GM23338 (cell line): Measurements from ENCODE around the gene TRAPPC2. TPM values are rescaled to one million over a fixed set of nuclear protein-coding genes. Genes with fewer than 3 reads are reported as not detected.

Experiments
- ATAC-seq: fragments of 200-7000 bp; cut with Tn5 transposase; 3 replicates; pipeline ENCODE4 v1.9.1; 2020
- DNase-seq: peaks from one replicate; pipeline ENCODE4 v3.0.0-alpha.2; 2015; ENCODE audit warnings: low spot score
- H2AFZ ChIP-seq: fragments of 200-600 bp; sonication (generic); 2 replicates; pipeline ENCODE4 v1.8.0; 2016; ENCODE audit warnings: antibody characterized with exemption, mild to moderate bottlenecking, moderate library complexity
- H3F3A ChIP-seq: fragments of 200-600 bp; sonication (generic); replicated peaks from 2 replicates; pipeline ENCODE4 v1.8.0; 2017; ENCODE audit warnings: antibody characterized with exemption, mixed run types, low read depth
- H3K27ac ChIP-seq: fragments of 200-600 bp; sonication (generic); 2 replicates; pipeline ENCODE4 v1.6.1; 2016; ENCODE audit warnings: low read depth
- H3K27me3 ChIP-seq: fragments of 200-600 bp; sonication (generic); 2 replicates; pipeline ENCODE4 v1.8.0; 2016; ENCODE audit warnings: mild to moderate bottlenecking, mixed run types, moderate library complexity; ENCODE audit not compliant: insufficient read depth
- H3K36me3 ChIP-seq: fragments of 200-600 bp; sonication (generic); 2 replicates; pipeline ENCODE4 v1.8.0; 2016; ENCODE audit warnings: mild to moderate bottlenecking; ENCODE audit not compliant: insufficient read depth
- H3K4me1 ChIP-seq: fragments of 200-600 bp; sonication (generic); 2 replicates; pipeline ENCODE4 v1.8.0; 2016; ENCODE audit warnings: mild to moderate bottlenecking, moderate library complexity; ENCODE audit not compliant: insufficient read depth
- H3K4me2 ChIP-seq: fragments of 200-600 bp; sonication (generic); 2 replicates; pipeline ENCODE4 v1.7.1; 2017; ENCODE audit warnings: mixed run types
- H3K4me3 ChIP-seq: fragments of 200-600 bp; sonication (generic); 2 replicates; pipeline ENCODE4 v1.6.1; 2016; ENCODE audit warnings: mixed run types
- H3K79me2 ChIP-seq: fragments of 200-600 bp; sonication (generic); replicated peaks from 2 replicates; pipeline ENCODE4 v1.8.0; 2017; ENCODE audit warnings: mild to moderate bottlenecking; ENCODE audit not compliant: insufficient read depth
- H3K9me2 ChIP-seq: fragments of 200-600 bp; sonication (generic); 2 replicates; pipeline ENCODE4 v1.8.0; 2017; ENCODE audit not compliant: insufficient read depth
- H4K20me1 ChIP-seq: fragments of 200-600 bp; sonication (generic); replicated peaks from 2 replicates; pipeline ENCODE4 v1.8.0; 2017; ENCODE audit warnings: mild to moderate bottlenecking; ENCODE audit not compliant: insufficient read depth
- H3K27ac Mint-ChIP-seq: 2 replicates; pipeline ENCODE4 v1.8.0; 2020; ENCODE audit warnings: inconsistent platforms, mild to moderate bottlenecking, moderate library complexity, mixed read lengths
- H3K27me3 Mint-ChIP-seq: 3 replicates; pipeline ENCODE4 v1.8.0; 2022; ENCODE audit warnings: low read depth, mild to moderate bottlenecking, moderate library complexity, mixed read lengths, inconsistent platforms; ENCODE audit not compliant: insufficient read depth, poor library complexity
- H3K36me3 Mint-ChIP-seq: 3 replicates; pipeline ENCODE4 v1.8.0; 2021; ENCODE audit warnings: low read depth, mild to moderate bottlenecking, inconsistent platforms, moderate library complexity, mixed read lengths
- H3K4me1 Mint-ChIP-seq: 3 replicates; pipeline ENCODE4 v1.8.0; 2020; ENCODE audit warnings: mild to moderate bottlenecking, inconsistent platforms, mixed read lengths
- H3K4me3 Mint-ChIP-seq: 3 replicates; pipeline ENCODE4 v1.8.0; 2021; ENCODE audit warnings: moderate library complexity, mild to moderate bottlenecking, inconsistent platforms, mixed read lengths
- H3K9me3 Mint-ChIP-seq: 3 replicates; pipeline ENCODE4 v1.8.0; 2020; ENCODE audit warnings: moderate library complexity, mild to moderate bottlenecking, inconsistent platforms, mixed read lengths
- CREB1 ChIP-seq: fragments of 250-450 bp; sonication (Bioruptor Pico); IDR thresholded peaks from 2 replicates; pipeline ENCODE4 v1.5.0; 2020; ENCODE audit warnings: low read depth, mild to moderate bottlenecking, moderate library complexity
- EZH2 ChIP-seq: fragments of 200-600 bp; sonication (generic); IDR thresholded peaks from one replicate; pipeline ENCODE4 v1.8.0; 2017; ENCODE audit warnings: antibody characterized with exemption, mild to moderate bottlenecking, low read depth; ENCODE audit not compliant: unreplicated experiment
- EZH2phosphoT487 ChIP-seq: fragments of 200-600 bp; sonication (generic); IDR thresholded peaks from one replicate; pipeline ENCODE4 v1.8.1; 2018; ENCODE audit warnings: antibody characterized with exemption; ENCODE audit not compliant: unreplicated experiment
- JUNB ChIP-seq: IDR thresholded peaks from one replicate; pipeline ENCODE4 v1.6.1; 2016; ENCODE audit warnings: antibody characterized with exemption; ENCODE audit not compliant: unreplicated experiment
- NANOG ChIP-seq: IDR thresholded peaks from 2 replicates; pipeline ENCODE4 v1.6.1; 2016; ENCODE audit warnings: antibody characterized with exemption, borderline replicate concordance
- POLR2AphosphoS5 ChIP-seq: IDR thresholded peaks from 2 replicates; pipeline ENCODE4 v1.6.1; 2016; ENCODE audit warnings: antibody characterized with exemption, low read depth
- STAT1 ChIP-seq: IDR thresholded peaks from one replicate; pipeline ENCODE4 v1.6.1; 2016; ENCODE audit warnings: antibody characterized with exemption; ENCODE audit not compliant: unreplicated experiment
- ZNF114 ChIP-seq: fragments of 250-450 bp; sonication (Bioruptor Pico); IDR thresholded peaks from 2 replicates; pipeline ENCODE4 v1.5.0; 2020; ENCODE audit warnings: mild to moderate bottlenecking, moderate library complexity
- ZNF331 ChIP-seq: fragments of 250-450 bp; sonication (Bioruptor Pico); IDR thresholded peaks from 2 replicates; pipeline ENCODE4 v1.5.0; 2020; ENCODE audit warnings: low read depth, mild to moderate bottlenecking, moderate library complexity
- polyA plus RNA-seq: library from polyadenylated mRNA; unstranded; fragments of >200 nt; fragmentation: Nextera tagmentation; extraction: Ambion mirVana; gene quantifications from 2 replicates; pipeline ENCODE4 v1.2.1, GENCODE V29; 2016
- total RNA-seq: library from RNA; depleted of rRNA; stranded (reverse); fragments of >200 nt; shearing (Covaris generic); gene quantifications from 2 replicates; pipeline ENCODE4 v1.2.3, GENCODE V29; 2014
- TF ChIP-seq, protein P1 (sequence below): IDR thresholded peaks from one replicate; pipeline ENCODE4 v1.6.1; 2018; ENCODE audit warnings: antibody characterized with exemption; ENCODE audit not compliant: unreplicated experiment
- TF ChIP-seq, protein P2 (sequence below): IDR thresholded peaks from 2 replicates; pipeline ENCODE4 v1.6.1; 2016; ENCODE audit warnings: antibody characterized with exemption
- TF ChIP-seq, protein P3 (sequence below), 2 experiments: fragments of 200-600 bp in 1 of 2; sonication (generic) in 1 of 2; conservative IDR thresholded peaks; 2 replicates each; pipeline versions ENCODE4 v1.5.1 to v1.6.1; 2016 to 2017; ENCODE audit warnings: antibody characterized with exemption in 2 of 2, low read depth in 2 of 2, mild to moderate bottlenecking in 2 of 2, moderate library complexity in 1 of 2
- TF ChIP-seq, protein P4 (sequence below): fragments of 250-450 bp; sonication (Bioruptor Pico); IDR thresholded peaks from 2 replicates; pipeline ENCODE4 v1.5.0; 2020; ENCODE audit warnings: mild to moderate bottlenecking, moderate library complexity

TRAPPC2 gene
- total and polyA plus RNA-seq, 2 experiments from 2014 or later = 11.7 to 14.6 TPM

DNA sequence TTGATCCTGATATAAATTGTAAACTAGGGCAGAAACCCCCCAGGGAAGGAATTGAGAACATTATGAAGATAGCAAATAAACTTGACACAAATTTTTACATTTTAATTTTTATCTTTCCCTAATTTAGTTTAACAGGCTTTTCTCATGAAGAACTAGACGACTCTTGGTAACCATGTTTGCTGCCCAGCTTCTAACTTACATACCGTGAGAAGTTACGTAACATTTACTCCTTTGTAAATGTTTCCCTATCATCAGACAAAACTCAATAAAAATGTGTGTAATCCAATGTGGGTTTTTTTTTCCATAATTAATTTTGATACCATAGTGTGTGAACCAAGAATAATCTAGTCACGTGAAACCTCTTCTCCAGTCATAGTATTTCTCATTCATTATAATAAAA is 34.5 kb upstream of the TRAPPC2 start:
- Histone ChIP-seq H3K9me2 (no peaks in the 10 kb centered on the region), H3K79me2 (no peaks in the 10 kb centered on the region), H3K4me1 (peaks cover 4% of the 10 kb centered on the region; the same call in 1 of the 2 replicates), H3K4me3 (no peak overlapping the region), H4K20me1 (no peaks in the 10 kb centered on the region), H2AFZ (no peak overlapping the region), H3K27ac (no peak overlapping the region), H3F3A (no peaks in the 10 kb centered on the region), H3K27me3 (no peaks in the 10 kb centered on the region), H3K4me2 (no peak overlapping the region), H3K36me3 (peaks cover 6% of the 10 kb centered on the region; the same call in 1 of the 2 replicates)
- DNase-seq (no peak), ATAC-seq (no peak)
- TF ChIP-seq ZNF114 (CRISPR knock-in tag) (no peak), CREB1 (CRISPR knock-in tag) (no peak), JUNB (no peak), ZNF331 (CRISPR knock-in tag) (no peak), EZH2phosphoT487 (no peak), POLR2AphosphoS5 (no peak), NANOG (no peak), EZH2 (no peak), STAT1 (no peak)
- TF ChIP-seq, protein P1, sequence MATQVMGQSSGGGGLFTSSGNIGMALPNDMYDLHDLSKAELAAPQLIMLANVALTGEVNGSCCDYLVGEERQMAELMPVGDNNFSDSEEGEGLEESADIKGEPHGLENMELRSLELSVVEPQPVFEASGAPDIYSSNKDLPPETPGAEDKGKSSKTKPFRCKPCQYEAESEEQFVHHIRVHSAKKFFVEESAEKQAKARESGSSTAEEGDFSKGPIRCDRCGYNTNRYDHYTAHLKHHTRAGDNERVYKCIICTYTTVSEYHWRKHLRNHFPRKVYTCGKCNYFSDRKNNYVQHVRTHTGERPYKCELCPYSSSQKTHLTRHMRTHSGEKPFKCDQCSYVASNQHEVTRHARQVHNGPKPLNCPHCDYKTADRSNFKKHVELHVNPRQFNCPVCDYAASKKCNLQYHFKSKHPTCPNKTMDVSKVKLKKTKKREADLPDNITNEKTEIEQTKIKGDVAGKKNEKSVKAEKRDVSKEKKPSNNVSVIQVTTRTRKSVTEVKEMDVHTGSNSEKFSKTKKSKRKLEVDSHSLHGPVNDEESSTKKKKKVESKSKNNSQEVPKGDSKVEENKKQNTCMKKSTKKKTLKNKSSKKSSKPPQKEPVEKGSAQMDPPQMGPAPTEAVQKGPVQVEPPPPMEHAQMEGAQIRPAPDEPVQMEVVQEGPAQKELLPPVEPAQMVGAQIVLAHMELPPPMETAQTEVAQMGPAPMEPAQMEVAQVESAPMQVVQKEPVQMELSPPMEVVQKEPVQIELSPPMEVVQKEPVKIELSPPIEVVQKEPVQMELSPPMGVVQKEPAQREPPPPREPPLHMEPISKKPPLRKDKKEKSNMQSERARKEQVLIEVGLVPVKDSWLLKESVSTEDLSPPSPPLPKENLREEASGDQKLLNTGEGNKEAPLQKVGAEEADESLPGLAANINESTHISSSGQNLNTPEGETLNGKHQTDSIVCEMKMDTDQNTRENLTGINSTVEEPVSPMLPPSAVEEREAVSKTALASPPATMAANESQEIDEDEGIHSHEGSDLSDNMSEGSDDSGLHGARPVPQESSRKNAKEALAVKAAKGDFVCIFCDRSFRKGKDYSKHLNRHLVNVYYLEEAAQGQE = no peak
- TF ChIP-seq, protein P2, sequence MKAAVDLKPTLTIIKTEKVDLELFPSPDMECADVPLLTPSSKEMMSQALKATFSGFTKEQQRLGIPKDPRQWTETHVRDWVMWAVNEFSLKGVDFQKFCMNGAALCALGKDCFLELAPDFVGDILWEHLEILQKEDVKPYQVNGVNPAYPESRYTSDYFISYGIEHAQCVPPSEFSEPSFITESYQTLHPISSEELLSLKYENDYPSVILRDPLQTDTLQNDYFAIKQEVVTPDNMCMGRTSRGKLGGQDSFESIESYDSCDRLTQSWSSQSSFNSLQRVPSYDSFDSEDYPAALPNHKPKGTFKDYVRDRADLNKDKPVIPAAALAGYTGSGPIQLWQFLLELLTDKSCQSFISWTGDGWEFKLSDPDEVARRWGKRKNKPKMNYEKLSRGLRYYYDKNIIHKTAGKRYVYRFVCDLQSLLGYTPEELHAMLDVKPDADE = no peak
- TF ChIP-seq, protein P3, sequence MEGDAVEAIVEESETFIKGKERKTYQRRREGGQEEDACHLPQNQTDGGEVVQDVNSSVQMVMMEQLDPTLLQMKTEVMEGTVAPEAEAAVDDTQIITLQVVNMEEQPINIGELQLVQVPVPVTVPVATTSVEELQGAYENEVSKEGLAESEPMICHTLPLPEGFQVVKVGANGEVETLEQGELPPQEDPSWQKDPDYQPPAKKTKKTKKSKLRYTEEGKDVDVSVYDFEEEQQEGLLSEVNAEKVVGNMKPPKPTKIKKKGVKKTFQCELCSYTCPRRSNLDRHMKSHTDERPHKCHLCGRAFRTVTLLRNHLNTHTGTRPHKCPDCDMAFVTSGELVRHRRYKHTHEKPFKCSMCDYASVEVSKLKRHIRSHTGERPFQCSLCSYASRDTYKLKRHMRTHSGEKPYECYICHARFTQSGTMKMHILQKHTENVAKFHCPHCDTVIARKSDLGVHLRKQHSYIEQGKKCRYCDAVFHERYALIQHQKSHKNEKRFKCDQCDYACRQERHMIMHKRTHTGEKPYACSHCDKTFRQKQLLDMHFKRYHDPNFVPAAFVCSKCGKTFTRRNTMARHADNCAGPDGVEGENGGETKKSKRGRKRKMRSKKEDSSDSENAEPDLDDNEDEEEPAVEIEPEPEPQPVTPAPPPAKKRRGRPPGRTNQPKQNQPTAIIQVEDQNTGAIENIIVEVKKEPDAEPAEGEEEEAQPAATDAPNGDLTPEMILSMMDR (conservative IDR thresholded peaks at IDR 0.05; ENCODE audit: low read depth in 2 of 2) = no peak
- TF ChIP-seq, protein P4, sequence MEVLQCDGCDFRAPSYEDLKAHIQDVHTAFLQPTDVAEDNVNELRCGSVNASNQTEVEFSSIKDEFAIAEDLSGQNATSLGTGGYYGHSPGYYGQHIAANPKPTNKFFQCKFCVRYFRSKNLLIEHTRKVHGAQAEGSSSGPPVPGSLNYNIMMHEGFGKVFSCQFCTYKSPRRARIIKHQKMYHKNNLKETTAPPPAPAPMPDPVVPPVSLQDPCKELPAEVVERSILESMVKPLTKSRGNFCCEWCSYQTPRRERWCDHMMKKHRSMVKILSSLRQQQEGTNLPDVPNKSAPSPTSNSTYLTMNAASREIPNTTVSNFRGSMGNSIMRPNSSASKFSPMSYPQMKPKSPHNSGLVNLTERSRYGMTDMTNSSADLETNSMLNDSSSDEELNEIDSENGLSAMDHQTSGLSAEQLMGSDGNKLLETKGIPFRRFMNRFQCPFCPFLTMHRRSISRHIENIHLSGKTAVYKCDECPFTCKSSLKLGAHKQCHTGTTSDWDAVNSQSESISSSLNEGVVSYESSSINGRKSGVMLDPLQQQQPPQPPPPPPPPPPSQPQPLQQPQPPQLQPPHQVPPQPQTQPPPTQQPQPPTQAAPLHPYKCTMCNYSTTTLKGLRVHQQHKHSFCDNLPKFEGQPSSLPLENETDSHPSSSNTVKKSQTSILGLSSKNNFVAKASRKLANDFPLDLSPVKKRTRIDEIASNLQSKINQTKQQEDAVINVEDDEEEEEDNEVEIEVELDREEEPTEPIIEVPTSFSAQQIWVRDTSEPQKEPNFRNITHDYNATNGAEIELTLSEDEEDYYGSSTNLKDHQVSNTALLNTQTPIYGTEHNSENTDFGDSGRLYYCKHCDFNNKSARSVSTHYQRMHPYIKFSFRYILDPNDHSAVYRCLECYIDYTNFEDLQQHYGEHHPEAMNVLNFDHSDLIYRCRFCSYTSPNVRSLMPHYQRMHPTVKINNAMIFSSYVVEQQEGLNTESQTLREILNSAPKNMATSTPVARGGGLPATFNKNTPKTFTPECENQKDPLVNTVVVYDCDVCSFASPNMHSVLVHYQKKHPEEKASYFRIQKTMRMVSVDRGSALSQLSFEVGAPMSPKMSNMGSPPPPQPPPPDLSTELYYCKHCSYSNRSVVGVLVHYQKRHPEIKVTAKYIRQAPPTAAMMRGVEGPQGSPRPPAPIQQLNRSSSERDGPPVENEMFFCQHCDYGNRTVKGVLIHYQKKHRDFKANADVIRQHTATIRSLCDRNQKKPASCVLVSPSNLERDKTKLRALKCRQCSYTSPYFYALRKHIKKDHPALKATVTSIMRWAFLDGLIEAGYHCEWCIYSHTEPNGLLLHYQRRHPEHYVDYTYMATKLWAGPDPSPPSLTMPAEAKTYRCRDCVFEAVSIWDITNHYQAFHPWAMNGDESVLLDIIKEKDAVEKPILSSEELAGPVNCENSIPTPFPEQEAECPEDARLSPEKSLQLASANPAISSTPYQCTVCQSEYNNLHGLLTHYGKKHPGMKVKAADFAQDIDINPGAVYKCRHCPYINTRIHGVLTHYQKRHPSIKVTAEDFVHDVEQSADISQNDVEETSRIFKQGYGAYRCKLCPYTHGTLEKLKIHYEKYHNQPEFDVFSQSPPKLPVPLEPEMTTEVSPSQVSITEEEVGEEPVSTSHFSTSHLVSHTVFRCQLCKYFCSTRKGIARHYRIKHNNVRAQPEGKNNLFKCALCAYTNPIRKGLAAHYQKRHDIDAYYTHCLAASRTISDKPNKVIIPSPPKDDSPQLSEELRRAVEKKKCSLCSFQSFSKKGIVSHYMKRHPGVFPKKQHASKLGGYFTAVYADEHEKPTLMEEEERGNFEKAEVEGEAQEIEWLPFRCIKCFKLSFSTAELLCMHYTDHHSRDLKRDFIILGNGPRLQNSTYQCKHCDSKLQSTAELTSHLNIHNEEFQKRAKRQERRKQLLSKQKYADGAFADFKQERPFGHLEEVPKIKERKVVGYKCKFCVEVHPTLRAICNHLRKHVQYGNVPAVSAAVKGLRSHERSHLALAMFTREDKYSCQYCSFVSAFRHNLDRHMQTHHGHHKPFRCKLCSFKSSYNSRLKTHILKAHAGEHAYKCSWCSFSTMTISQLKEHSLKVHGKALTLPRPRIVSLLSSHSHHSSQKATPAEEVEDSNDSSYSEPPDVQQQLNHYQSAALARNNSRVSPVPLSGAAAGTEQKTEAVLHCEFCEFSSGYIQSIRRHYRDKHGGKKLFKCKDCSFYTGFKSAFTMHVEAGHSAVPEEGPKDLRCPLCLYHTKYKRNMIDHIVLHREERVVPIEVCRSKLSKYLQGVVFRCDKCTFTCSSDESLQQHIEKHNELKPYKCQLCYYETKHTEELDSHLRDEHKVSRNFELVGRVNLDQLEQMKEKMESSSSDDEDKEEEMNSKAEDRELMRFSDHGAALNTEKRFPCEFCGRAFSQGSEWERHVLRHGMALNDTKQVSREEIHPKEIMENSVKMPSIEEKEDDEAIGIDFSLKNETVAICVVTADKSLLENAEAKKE (CRISPR knock-in tag) = no peak
- H3K4me1 Mint-ChIP-seq = peaks cover 16% of the 10 kb centered on the region
- no peak overlapping the region for H3K4me3 Mint-ChIP-seq
- no peak overlapping the region for H3K27ac Mint-ChIP-seq
- peaks cover 68% of the 10 kb centered on the region for H3K36me3 Mint-ChIP-seq
- H3K9me3 Mint-ChIP-seq = peaks cover 3% of the 10 kb centered on the region; the same call in 1 of the 3 replicates
- peaks cover 5% of the 10 kb centered on the region for H3K27me3 Mint-ChIP-seq
